A549 (cell line): Measurements from ENCODE around the gene CCNA1. TPM values are rescaled to one million over a fixed set of nuclear protein-coding genes. Genes with fewer than 3 reads are reported as not detected.

Source experiments
- ATAC-seq, 2 experiments: fragments of 200-7000 bp in 1 of 2; fragments of >200 bp in 1 of 2; cut with Nextera tagmentation in 1 of 2; cut with Tn5 transposase in 1 of 2; 3 replicates each; pipeline versions ENCODE4 v1.8.0 to v1.9.1; 2018 to 2020; ENCODE audit warnings: mild to moderate bottlenecking in 1 of 2, moderate library complexity in 1 of 2
- CTCF ChIA-PET: fragments of 300-600 bp; sonication (Branson Sonifier 250); formaldehyde crosslinking; extraction: SDS; loops from one replicate; lab custom pipeline; 2021; ENCODE audit warnings: antibody characterized with exemption, inconsistent platforms; lab: Yijun Ruan, JAX
- POLR2A ChIA-PET: fragments of 350-600 bp; formaldehyde crosslinking; extraction: SDS; loops from one replicate; lab custom pipeline; 2021; ENCODE audit warnings: antibody characterized with exemption, inconsistent platforms; lab: Yijun Ruan, JAX
- DNase-seq, 2 experiments: peaks; one replicate each; pipeline versions ENCODE4 v3.0.0 to v3.0.0-alpha.2; 2011 to 2016; ENCODE audit warnings: low read depth in 1 of 2, low spot score in 1 of 2
- FAIRE-seq: peaks from 2 replicates; lab custom pipeline; 2011; peaks lifted over from hg19 to GRCh38; lab: Jason Lieb, UNC
- H3K27ac ChIP-seq, 2 experiments: fragments of >200 bp; sonication (Bioruptor Twin); formaldehyde crosslinking; 3 replicates each; pipeline ENCODE4 v1.5.1; 2016 to 2017
- H3K4me1 ChIP-seq: fragments of >200 bp; sonication (Bioruptor Twin); formaldehyde crosslinking; 3 replicates; pipeline ENCODE4 v1.6.1; 2016
- H3K4me2 ChIP-seq: fragments of >200 bp; sonication (Bioruptor Twin); formaldehyde crosslinking; 3 replicates; pipeline ENCODE4 v1.6.1; 2016
- H3K4me3 ChIP-seq: fragments of >200 bp; sonication (Bioruptor Twin); formaldehyde crosslinking; 3 replicates; pipeline ENCODE4 v1.5.1; 2016
- H3K9me3 ChIP-seq: fragments of >200 bp; sonication (Bioruptor Twin); formaldehyde crosslinking; 3 replicates; pipeline ENCODE4 v1.6.1; 2016
- ATOH8 ChIP-seq: fragments of 250-450 bp; sonication (Bioruptor Pico); IDR thresholded peaks from 2 replicates; pipeline ENCODE4 v1.5.0; 2020; ENCODE audit warnings: low read depth, mild to moderate bottlenecking, moderate library complexity
- CBX2 ChIP-seq: fragments of 200-600 bp; sonication (generic); IDR thresholded peaks from 2 replicates; pipeline ENCODE4 v1.6.1; 2016; ENCODE audit warnings: low read depth, mild to moderate bottlenecking, borderline replicate concordance
- CBX8 ChIP-seq: fragments of 200-600 bp; sonication (generic); IDR thresholded peaks from 2 replicates; pipeline ENCODE4 v1.6.1; 2016
- CTCF ChIP-seq: fragments of >200 bp; sonication (Bioruptor Twin); formaldehyde crosslinking; IDR thresholded peaks from 3 replicates; pipeline ENCODE4 v1.5.1; 2016
- FOSB ChIP-seq: fragments of 250-450 bp; sonication (Bioruptor Pico); IDR thresholded peaks from 2 replicates; pipeline ENCODE4 v1.5.0; 2020; ENCODE audit warnings: mild to moderate bottlenecking, moderate library complexity
- FOXS1 ChIP-seq: fragments of 250-450 bp; sonication (Bioruptor Pico); IDR thresholded peaks from 2 replicates; pipeline ENCODE4 v1.5.0; 2020; ENCODE audit warnings: mild to moderate bottlenecking, moderate library complexity
- HOXB13 ChIP-seq: fragments of 250-450 bp; sonication (Bioruptor Pico); IDR thresholded peaks from 2 replicates; pipeline ENCODE4 v1.5.0; 2020; ENCODE audit warnings: low read depth, mild to moderate bottlenecking, moderate library complexity
- KDM1A ChIP-seq: fragments of 200-600 bp; sonication (generic); IDR thresholded peaks from 2 replicates; pipeline ENCODE4 v1.6.1; 2016; ENCODE audit warnings: low read depth, mild to moderate bottlenecking
- KDM5A ChIP-seq: fragments of 200-600 bp; sonication (generic); IDR thresholded peaks from 2 replicates; pipeline ENCODE4 v1.6.1; 2016; ENCODE audit warnings: antibody characterized with exemption, mild to moderate bottlenecking
- MAX ChIP-seq: IDR thresholded peaks from 2 replicates; pipeline ENCODE4 v1.6.1; 2012
- MAZ ChIP-seq: fragments of 150-350 bp; IDR thresholded peaks from 2 replicates; pipeline ENCODE4 v1.6.1; 2014; ENCODE audit warnings: antibody characterized with exemption, low read depth, low read length, borderline replicate concordance
- NFE2L2 ChIP-seq: fragments of 150-350 bp; conservative IDR thresholded peaks from 2 replicates; pipeline ENCODE4 v1.6.1; 2014; ENCODE audit warnings: low read length
- PBX3 ChIP-seq: IDR thresholded peaks from 2 replicates; pipeline ENCODE4 v1.6.1; 2012
- PHF8 ChIP-seq: fragments of 200-600 bp; sonication (generic); IDR thresholded peaks from 2 replicates; pipeline ENCODE4 v1.6.1; 2016; ENCODE audit warnings: low read depth, mild to moderate bottlenecking, antibody characterized with exemption, moderate library complexity, borderline replicate concordance
- RARB ChIP-seq: fragments of 250-450 bp; sonication (Bioruptor Pico); IDR thresholded peaks from 2 replicates; pipeline ENCODE4 v1.8.0; 2021; ENCODE audit warnings: mild to moderate bottlenecking, moderate library complexity
- RNF2 ChIP-seq: fragments of 200-600 bp; sonication (generic); IDR thresholded peaks from 2 replicates; pipeline ENCODE4 v1.6.1; 2016; ENCODE audit warnings: low read depth, mild to moderate bottlenecking, antibody characterized with exemption, moderate library complexity, borderline replicate concordance
- SREBF2 ChIP-seq: fragments of 450-650 bp; IDR thresholded peaks from 2 replicates; pipeline ENCODE4 v1.6.1; 2014; ENCODE audit warnings: mild to moderate bottlenecking, moderate library complexity
- ZFP36 ChIP-seq: fragments of 450-650 bp; IDR thresholded peaks from 2 replicates; pipeline ENCODE4 v1.6.1; 2014; ENCODE audit warnings: borderline replicate concordance; ENCODE audit not compliant: partially characterized antibody
- WGBS: methylation state at CpG from one replicate; pipeline ENCODE4 v1.1.6; 2017; ENCODE audit errors: missing lambda C conversion rate; 5-methylcytosine and 5-hydroxymethylcytosine counted together
- polyA plus RNA-seq, 4 experiments: library from polyadenylated mRNA; depleted of rRNA in 3 of 4; stranded (reverse); fragments of >200 nt; fragmentation: RNase III in 1 of 4; extraction: RNeasy Plus Mini Kit Qiagen cat#74134 plus additional on column Dnase treatment in 1 of 4; gene quantifications; 2 replicates in 3 of 4; 3 replicates in 1 of 4; pipeline ENCODE4 v1.2.3, GENCODE V29; 2011 to 2017
- TF ChIP-seq, protein P1 (sequence below): fragments of >200 bp; sonication (Bioruptor Twin); formaldehyde crosslinking; IDR thresholded peaks from 2 replicates; pipeline ENCODE4 v1.6.1; 2016
- TF ChIP-seq, protein P2 (sequence below): IDR thresholded peaks from 2 replicates; pipeline ENCODE4 v1.6.1; 2012; ENCODE audit warnings: low read depth, borderline replicate concordance

CCNA1 gene
- polyA plus RNA-seq, 2 of the 4 experiments (the other 2 are of a cell fraction): 0.21 TPM; not detected in 1

DNA sequence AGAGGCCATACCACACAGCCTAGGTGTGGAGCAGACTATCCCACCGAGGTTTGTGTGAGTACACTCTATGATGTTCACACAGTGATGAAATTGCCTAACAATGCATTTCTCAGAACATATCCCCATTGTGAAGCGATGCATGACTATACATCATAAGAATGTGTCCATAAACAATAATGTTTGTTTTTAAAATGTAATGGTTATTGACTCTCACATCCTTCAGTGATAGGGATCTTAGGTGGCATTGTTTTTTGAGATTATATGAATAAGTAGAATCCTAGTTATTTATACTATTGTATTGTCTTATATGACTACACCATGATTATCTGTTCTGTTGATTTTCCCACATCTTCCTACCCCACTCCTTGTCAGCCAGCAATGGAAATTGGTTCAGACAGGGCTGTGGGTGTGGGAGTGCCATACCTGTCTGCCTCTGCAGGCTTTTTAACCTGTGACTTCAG lies 13.6 kb downstream of the CCNA1 start (continued):
- TF ChIP-seq, protein P1, sequence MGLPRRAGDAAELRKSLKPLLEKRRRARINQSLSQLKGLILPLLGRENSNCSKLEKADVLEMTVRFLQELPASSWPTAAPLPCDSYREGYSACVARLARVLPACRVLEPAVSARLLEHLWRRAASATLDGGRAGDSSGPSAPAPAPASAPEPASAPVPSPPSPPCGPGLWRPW: no peak
- no peak for TF ChIP-seq KDM5A
- no peak for TF ChIP-seq CTCF
- no peak for TF ChIP-seq RNF2

DNA sequence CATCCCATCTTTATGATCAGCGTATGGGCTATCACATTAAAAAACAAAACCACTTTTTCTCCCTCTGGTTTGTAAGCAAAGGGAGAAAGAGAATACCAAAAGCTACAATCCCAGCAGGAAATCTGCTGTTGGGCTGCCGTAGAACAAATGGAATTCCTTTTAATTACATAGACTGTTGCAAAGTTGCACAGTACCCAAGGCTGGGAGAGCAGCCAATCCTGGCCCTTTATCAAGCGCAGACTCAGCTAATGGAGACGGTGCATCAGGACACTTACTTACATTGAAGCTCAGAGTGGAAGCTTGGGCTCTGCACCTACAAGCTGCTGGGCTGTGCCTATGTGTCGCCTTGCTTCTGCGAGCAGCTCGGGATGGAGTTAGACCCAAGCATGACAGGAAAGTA lies 15.2 kb downstream of the CCNA1 start:
- DNase-seq: no peak
- Histone ChIP-seq H3K4me1 (no peaks in the 10 kb centered on the region), H3K4me2 (no peak overlapping the region), H3K9me3 (no peaks in the 10 kb centered on the region), H3K27ac (no peak overlapping the region)
- WGBS: 59% methylated on average over 7 of the region's 7 CpGs
- no peak for ATAC-seq
- ChIA-PET POLR2A (no interaction called here), CTCF (interaction anchor here (1.1 kb wide), 1 partner anchor 164 kb away, joined by 3 read pairs; no protein-coding TSS in a partner anchor)
- FAIRE-seq: no peak
- TF ChIP-seq NFE2L2 (no peak), SREBF2 (no peak), RNF2 (no peak), ATOH8 (no peak), PHF8 (no peak), FOXS1 (CRISPR knock-in tag) (no peak), RARB (CRISPR knock-in tag) (no peak), CBX2 (no peak), FOSB (no peak), MAZ (no peak), CBX8 (no peak)
- TF ChIP-seq, all 56 proteins: peak for 0
- no peak overlapping the region for H3K4me3 ChIP-seq

GRCh38 chr13:36450534-36450933 lies 18.2 kb downstream of the CCNA1 start:
- ATAC-seq (no peak), FAIRE-seq (no peak), DNase-seq (no peak)
- H3K4me1 ChIP-seq: no peaks in the 10 kb centered on the region
- CTCF ChIA-PET: no interaction called here
- no peak overlapping the region for H3K27ac ChIP-seq
- H3K4me3 ChIP-seq: no peak overlapping the region
- H3K4me2 ChIP-seq: no peak overlapping the region
- no peaks in the 10 kb centered on the region for H3K9me3 ChIP-seq
- TF ChIP-seq PBX3 (no peak), MAZ (no peak), MAX (no peak), KDM1A (no peak), HOXB13 (CRISPR knock-in tag) (no peak), ZFP36 (no peak)
- TF ChIP-seq, protein P2, sequence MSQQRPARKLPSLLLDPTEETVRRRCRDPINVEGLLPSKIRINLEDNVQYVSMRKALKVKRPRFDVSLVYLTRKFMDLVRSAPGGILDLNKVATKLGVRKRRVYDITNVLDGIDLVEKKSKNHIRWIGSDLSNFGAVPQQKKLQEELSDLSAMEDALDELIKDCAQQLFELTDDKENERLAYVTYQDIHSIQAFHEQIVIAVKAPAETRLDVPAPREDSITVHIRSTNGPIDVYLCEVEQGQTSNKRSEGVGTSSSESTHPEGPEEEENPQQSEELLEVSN: no peak
- 39% methylated on average over 3 of the region's 3 CpGs for WGBS
- POLR2A ChIA-PET: no interaction called here
